Hepatocyte (in vitro differentiated cells): ENCODE measurements around the gene SENP2. TPM values are rescaled to one million over a fixed set of nuclear protein-coding genes. Genes with fewer than 3 reads are reported as not detected.

Experiments
- DNase-seq: peaks from one replicate; pipeline ENCODE4 v3.0.0-alpha.2; 2016; ENCODE audit warnings: low spot score
- H2AFZ ChIP-seq: fragments of 200-600 bp; sonication (generic); 2 replicates; pipeline ENCODE4 v1.6.0; 2016; ENCODE audit warnings: antibody characterized with exemption, mild to moderate bottlenecking
- H3K27ac ChIP-seq: fragments of 200-600 bp; sonication (generic); 2 replicates; pipeline ENCODE4 v1.5.1; 2016; ENCODE audit warnings: mild to moderate bottlenecking
- H3K27me3 ChIP-seq: fragments of 200-600 bp; sonication (generic); 2 replicates; pipeline ENCODE4 v1.6.1; 2016
- H3K36me3 ChIP-seq: fragments of 200-600 bp; sonication (generic); replicated peaks from 2 replicates; pipeline ENCODE4 v1.5.1; 2016; ENCODE audit warnings: low read depth; ENCODE audit not compliant: insufficient read depth
- H3K4me1 ChIP-seq: fragments of 200-600 bp; sonication (generic); 2 replicates; pipeline ENCODE4 v1.5.1; 2016; ENCODE audit warnings: mild to moderate bottlenecking, moderate library complexity; ENCODE audit not compliant: insufficient read depth
- H3K4me2 ChIP-seq: fragments of 200-600 bp; sonication (generic); 2 replicates; pipeline ENCODE4 v1.6.0; 2016
- H3K4me3 ChIP-seq: fragments of 200-600 bp; sonication (generic); 2 replicates; pipeline ENCODE4 v1.5.1; 2016; ENCODE audit warnings: mild to moderate bottlenecking
- H3K79me2 ChIP-seq: fragments of 200-600 bp; sonication (generic); 2 replicates; pipeline ENCODE4 v1.6.0; 2017; ENCODE audit warnings: mild to moderate bottlenecking
- H3K9me2 ChIP-seq: fragments of 200-600 bp; sonication (generic); replicated peaks from 2 replicates; pipeline ENCODE4 v1.6.0; 2017; ENCODE audit warnings: mild to moderate bottlenecking; ENCODE audit not compliant: insufficient read depth
- H3K9me3 ChIP-seq: fragments of 200-600 bp; sonication (generic); 2 replicates; pipeline ENCODE4 v1.5.1; 2016; ENCODE audit warnings: low read depth, mild to moderate bottlenecking
- H4K20me1 ChIP-seq: fragments of 200-600 bp; sonication (generic); 2 replicates; pipeline ENCODE4 v1.6.0; 2016; ENCODE audit warnings: mild to moderate bottlenecking; ENCODE audit not compliant: insufficient read depth, poor library complexity, severe bottlenecking
- EZH2 ChIP-seq: fragments of 200-600 bp; sonication (generic); IDR thresholded peaks from 2 replicates; pipeline ENCODE4 v1.6.1; 2016; ENCODE audit warnings: antibody characterized with exemption, mild to moderate bottlenecking, borderline replicate concordance
- EZH2phosphoT487 ChIP-seq: fragments of 200-600 bp; sonication (generic); IDR thresholded peaks from one replicate; pipeline ENCODE4 v1.6.1; 2018; ENCODE audit warnings: antibody characterized with exemption, mild to moderate bottlenecking, low read depth, moderate library complexity; ENCODE audit not compliant: unreplicated experiment, severe bottlenecking
- WGBS: methylation state at CpG from one replicate; pipeline ENCODE4 v1.1.6; 2016; ENCODE audit warnings: low lambda C conversion rate; ENCODE audit errors: missing lambda C conversion rate; 5-methylcytosine and 5-hydroxymethylcytosine counted together
- polyA plus RNA-seq: library from polyadenylated mRNA; unstranded; fragments of >200 nt; fragmentation: Nextera tagmentation; extraction: Ambion mirVana; gene quantifications from 2 replicates; pipeline ENCODE4 v1.2.1, GENCODE V29; 2016
- total RNA-seq: library from RNA; depleted of rRNA; stranded (reverse); fragments of >200 nt; gene quantifications from 2 replicates; pipeline ENCODE4 v1.2.3, GENCODE V29; 2014
- TF ChIP-seq, protein P1 (sequence below): fragments of 200-600 bp; sonication (generic); IDR thresholded peaks from 2 replicates; pipeline ENCODE4 v1.5.1; 2016; ENCODE audit warnings: antibody characterized with exemption, mild to moderate bottlenecking; ENCODE audit not compliant: poor library complexity

Gene SENP2
- total and polyA plus RNA-seq, 2 experiments from 2014 or later, result 29.3 to 34.8 TPM

DNA sequence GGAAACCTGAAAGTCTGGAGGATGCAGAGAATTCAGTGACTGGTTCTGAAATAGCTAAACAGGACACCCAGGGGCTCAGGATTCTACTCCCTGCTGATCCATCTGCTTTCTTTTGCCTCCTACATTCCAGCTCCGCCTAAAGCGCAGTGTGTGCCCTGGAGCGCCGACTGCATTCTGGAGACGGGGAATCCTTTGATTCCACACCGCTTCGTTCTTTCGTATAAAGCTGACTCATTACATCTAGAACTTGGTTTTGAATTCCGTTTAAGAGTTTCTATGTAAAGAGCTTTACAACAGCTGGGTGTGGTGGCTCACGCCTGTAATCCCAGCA, 61.8 kb downstream of the SENP2 start:
- no peaks in the 10 kb centered on the region for H4K20me1 ChIP-seq
- no peaks in the 10 kb centered on the region for H3K9me2 ChIP-seq
- H3K4me3 ChIP-seq, result no peak overlapping the region
- no peaks in the 10 kb centered on the region for H3K36me3 ChIP-seq
- WGBS, result 97% methylated on average over 10 of the region's 10 CpGs
- no peak overlapping the region for H3K4me2 ChIP-seq
- TF ChIP-seq, protein P1, sequence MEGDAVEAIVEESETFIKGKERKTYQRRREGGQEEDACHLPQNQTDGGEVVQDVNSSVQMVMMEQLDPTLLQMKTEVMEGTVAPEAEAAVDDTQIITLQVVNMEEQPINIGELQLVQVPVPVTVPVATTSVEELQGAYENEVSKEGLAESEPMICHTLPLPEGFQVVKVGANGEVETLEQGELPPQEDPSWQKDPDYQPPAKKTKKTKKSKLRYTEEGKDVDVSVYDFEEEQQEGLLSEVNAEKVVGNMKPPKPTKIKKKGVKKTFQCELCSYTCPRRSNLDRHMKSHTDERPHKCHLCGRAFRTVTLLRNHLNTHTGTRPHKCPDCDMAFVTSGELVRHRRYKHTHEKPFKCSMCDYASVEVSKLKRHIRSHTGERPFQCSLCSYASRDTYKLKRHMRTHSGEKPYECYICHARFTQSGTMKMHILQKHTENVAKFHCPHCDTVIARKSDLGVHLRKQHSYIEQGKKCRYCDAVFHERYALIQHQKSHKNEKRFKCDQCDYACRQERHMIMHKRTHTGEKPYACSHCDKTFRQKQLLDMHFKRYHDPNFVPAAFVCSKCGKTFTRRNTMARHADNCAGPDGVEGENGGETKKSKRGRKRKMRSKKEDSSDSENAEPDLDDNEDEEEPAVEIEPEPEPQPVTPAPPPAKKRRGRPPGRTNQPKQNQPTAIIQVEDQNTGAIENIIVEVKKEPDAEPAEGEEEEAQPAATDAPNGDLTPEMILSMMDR, result no peak
- TF ChIP-seq EZH2, result no peak
- no peak for TF ChIP-seq EZH2phosphoT487
- no peaks in the 10 kb centered on the region for H3K9me3 ChIP-seq
- no peaks in the 10 kb centered on the region for H3K27me3 ChIP-seq
- DNase-seq, result no peak
- no peak overlapping the region for H2AFZ ChIP-seq
- H3K27ac ChIP-seq, result no peak overlapping the region
- H3K79me2 ChIP-seq, result no peaks in the 10 kb centered on the region
- no peaks in the 10 kb centered on the region for H3K4me1 ChIP-seq

DNA sequence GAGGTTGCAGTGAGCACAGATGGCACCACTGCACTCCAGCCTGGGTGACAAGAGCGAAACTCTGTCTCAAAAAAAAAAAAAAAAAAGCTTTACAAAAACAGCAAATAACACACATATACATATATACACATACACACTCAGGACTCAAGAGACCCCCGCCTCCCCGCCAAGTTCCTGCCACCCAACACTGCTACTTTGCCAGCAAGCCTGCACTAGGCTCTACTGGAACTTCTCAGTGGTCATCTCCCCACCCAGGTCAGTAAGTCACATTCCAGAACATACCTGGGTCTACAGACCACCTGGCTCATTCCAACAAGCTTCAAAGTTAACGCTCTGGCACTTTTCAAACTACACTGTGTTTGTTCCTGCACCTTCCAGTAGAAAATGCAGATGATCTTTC, 62.3 kb downstream of the SENP2 start:
- Histone ChIP-seq H3K27me3 (no peaks in the 10 kb centered on the region), H3K4me2 (no peak overlapping the region), H3K4me1 (no peaks in the 10 kb centered on the region), H3K9me3 (no peaks in the 10 kb centered on the region), H3K79me2 (no peaks in the 10 kb centered on the region), H3K27ac (no peak overlapping the region), H3K36me3 (no peaks in the 10 kb centered on the region), H4K20me1 (no peaks in the 10 kb centered on the region), H3K4me3 (no peak overlapping the region), H3K9me2 (no peaks in the 10 kb centered on the region), H2AFZ (no peak overlapping the region)
- TF ChIP-seq EZH2phosphoT487, result no peak
- TF ChIP-seq EZH2, result no peak
- TF ChIP-seq, protein P1, result no peak
- WGBS, result 100% methylated on average over 4 of the region's 4 CpGs
- DNase-seq, result no peak

DNA sequence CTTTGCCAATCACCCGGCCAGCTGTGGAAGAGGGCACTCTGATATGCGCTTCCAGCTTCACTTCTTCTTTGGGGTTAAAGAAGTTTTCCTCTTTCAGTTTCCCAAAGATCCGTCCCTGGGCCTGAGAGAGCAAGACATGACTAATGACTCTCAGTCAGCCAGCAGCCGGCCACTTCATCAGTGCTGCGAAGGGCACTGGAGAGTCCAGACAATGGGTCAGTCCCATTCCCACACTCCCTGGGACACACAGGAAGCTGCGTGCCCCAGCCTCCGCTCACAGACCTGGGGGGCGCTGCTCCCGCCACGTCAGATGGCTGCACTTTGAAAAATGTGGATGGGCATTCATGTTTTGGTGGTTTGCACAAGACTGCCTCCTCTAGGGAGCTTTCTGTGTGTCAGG, 63.3 kb downstream of the SENP2 start:
- Histone ChIP-seq H3K36me3 (no peaks in the 10 kb centered on the region), H3K4me1 (no peaks in the 10 kb centered on the region), H4K20me1 (no peaks in the 10 kb centered on the region), H3K27ac (no peak overlapping the region), H3K9me2 (no peaks in the 10 kb centered on the region), H3K9me3 (no peaks in the 10 kb centered on the region), H3K79me2 (no peaks in the 10 kb centered on the region), H3K27me3 (no peaks in the 10 kb centered on the region), H2AFZ (no peak overlapping the region), H3K4me2 (no peak overlapping the region), H3K4me3 (no peak overlapping the region)
- TF ChIP-seq EZH2 (no peak), EZH2phosphoT487 (no peak)
- TF ChIP-seq, protein P1, result no peak
- 97% methylated on average over 10 of the region's 10 CpGs for WGBS
- DNase-seq, result no peak

DNA sequence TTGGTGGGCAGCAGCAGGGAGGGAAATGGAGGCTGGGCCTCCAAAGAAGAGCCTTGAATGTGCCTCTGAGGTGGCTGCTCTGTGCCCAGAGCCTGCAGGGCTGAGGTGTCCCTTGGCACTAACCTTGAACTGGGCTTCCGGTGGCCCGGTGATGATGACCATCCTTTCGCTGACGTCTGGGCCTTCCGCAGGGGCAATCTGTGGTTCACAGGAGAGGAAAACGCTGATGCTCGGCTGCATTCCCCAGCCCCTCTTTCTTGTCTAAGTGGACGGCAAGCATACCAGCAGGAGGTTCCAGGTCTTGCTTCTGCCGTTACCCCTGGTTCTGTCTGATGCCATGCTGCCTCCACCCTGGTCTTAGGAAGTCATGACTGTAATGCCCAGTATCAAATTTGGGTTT, 65.9 kb downstream of the SENP2 start:
- no peak overlapping the region for H3K4me3 ChIP-seq
- no peaks in the 10 kb centered on the region for H3K36me3 ChIP-seq

More for the DNA sequence above, 65.9 kb downstream of the SENP2 start:
- H4K20me1 ChIP-seq, result no peaks in the 10 kb centered on the region
- 97% methylated on average over 9 of the region's 9 CpGs for WGBS
- no peak overlapping the region for H2AFZ ChIP-seq
- H3K4me2 ChIP-seq, result no peak overlapping the region
- no peaks in the 10 kb centered on the region for H3K9me2 ChIP-seq
- DNase-seq, result no peak
- no peaks in the 10 kb centered on the region for H3K9me3 ChIP-seq
- TF ChIP-seq EZH2 (no peak), EZH2phosphoT487 (no peak)
- TF ChIP-seq, protein P1, result no peak
- no peaks in the 10 kb centered on the region for H3K27me3 ChIP-seq
- H3K79me2 ChIP-seq, result no peaks in the 10 kb centered on the region
- no peak overlapping the region for H3K27ac ChIP-seq
- no peaks in the 10 kb centered on the region for H3K4me1 ChIP-seq
